ENCODE data around the gene WASHC4.
"Not testable (repeated sequence)": the region's sequence is repeated elsewhere in the genome, so short reads cannot be mapped to it uniquely, and the experiment has no call there.

DNA sequence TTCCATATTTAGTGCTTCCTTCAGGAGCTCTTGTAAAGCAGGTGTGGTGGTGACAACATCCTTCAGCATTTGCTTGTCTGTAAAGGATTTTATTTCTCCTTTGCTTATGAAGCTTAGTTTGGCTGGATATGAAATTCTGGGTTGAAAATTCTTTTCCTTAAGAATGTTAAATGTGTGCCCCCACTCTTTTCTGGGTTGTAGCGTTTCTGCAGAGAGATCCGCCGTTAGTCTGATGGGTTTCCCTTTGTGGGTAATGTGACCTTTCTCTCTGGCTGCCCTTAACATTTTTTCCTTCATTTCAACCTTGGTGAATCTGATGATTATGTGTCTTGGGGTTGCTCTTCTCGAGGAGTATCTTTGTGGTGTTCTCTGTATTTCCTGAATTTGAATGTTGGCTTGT lies 75.9 kb downstream of the WASHC4 start:
- TF ChIP-seq POLR2AphosphoS5 (IDR thresholded peaks at IDR 0.05; ENCODE audit: low read depth, low read length); RFX5 (IDR thresholded peaks at IDR 0.05; ENCODE audit: low read length); FOXM1 (IDR thresholded peaks at IDR 0.05; ENCODE audit: low read depth); FOXJ3 (CRISPR knock-in tag; IDR thresholded peaks at IDR 0.05): not testable (repeated sequence)
- TF ChIP-seq, protein P1, sequence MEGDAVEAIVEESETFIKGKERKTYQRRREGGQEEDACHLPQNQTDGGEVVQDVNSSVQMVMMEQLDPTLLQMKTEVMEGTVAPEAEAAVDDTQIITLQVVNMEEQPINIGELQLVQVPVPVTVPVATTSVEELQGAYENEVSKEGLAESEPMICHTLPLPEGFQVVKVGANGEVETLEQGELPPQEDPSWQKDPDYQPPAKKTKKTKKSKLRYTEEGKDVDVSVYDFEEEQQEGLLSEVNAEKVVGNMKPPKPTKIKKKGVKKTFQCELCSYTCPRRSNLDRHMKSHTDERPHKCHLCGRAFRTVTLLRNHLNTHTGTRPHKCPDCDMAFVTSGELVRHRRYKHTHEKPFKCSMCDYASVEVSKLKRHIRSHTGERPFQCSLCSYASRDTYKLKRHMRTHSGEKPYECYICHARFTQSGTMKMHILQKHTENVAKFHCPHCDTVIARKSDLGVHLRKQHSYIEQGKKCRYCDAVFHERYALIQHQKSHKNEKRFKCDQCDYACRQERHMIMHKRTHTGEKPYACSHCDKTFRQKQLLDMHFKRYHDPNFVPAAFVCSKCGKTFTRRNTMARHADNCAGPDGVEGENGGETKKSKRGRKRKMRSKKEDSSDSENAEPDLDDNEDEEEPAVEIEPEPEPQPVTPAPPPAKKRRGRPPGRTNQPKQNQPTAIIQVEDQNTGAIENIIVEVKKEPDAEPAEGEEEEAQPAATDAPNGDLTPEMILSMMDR (IDR thresholded peaks at IDR 0.05) = not testable (repeated sequence)
- TF ChIP-seq, protein P2, sequence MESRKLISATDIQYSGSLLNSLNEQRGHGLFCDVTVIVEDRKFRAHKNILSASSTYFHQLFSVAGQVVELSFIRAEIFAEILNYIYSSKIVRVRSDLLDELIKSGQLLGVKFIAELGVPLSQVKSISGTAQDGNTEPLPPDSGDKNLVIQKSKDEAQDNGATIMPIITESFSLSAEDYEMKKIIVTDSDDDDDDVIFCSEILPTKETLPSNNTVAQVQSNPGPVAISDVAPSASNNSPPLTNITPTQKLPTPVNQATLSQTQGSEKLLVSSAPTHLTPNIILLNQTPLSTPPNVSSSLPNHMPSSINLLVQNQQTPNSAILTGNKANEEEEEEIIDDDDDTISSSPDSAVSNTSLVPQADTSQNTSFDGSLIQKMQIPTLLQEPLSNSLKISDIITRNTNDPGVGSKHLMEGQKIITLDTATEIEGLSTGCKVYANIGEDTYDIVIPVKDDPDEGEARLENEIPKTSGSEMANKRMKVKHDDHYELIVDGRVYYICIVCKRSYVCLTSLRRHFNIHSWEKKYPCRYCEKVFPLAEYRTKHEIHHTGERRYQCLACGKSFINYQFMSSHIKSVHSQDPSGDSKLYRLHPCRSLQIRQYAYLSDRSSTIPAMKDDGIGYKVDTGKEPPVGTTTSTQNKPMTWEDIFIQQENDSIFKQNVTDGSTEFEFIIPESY (IDR thresholded peaks at IDR 0.05; ENCODE audit: borderline replicate concordance, low read depth) = not testable (repeated sequence)
- TF ChIP-seq, protein P3, sequence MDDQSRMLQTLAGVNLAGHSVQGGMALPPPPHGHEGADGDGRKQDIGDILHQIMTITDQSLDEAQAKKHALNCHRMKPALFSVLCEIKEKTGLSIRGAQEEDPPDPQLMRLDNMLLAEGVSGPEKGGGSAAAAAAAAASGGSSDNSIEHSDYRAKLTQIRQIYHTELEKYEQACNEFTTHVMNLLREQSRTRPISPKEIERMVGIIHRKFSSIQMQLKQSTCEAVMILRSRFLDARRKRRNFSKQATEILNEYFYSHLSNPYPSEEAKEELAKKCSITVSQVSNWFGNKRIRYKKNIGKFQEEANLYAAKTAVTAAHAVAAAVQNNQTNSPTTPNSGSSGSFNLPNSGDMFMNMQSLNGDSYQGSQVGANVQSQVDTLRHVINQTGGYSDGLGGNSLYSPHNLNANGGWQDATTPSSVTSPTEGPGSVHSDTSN (IDR thresholded peaks at IDR 0.05) = not testable (repeated sequence)

Measured in SK-N-SH (cell line).